Stimulated activated CD8-positive, alpha-beta memory T cell treated with anti-CD3 and anti-CD28 coated beads, Interleukin-7, amount 100 ng/mL, for 24 hours (primary cell): ENCODE results near the gene ATP10B.

Experiments used
- DNase-seq: peaks from one replicate; pipeline ENCODE4 v3.0.0-alpha.2; 2020; ENCODE audit warnings: low read depth

The ATP10B gene

GRCh38 chr5:160548949-160549645, 302.9 kb downstream of the ATP10B start:
- DNase-seq: no peak

GRCh38 chr5:160547872-160548271, 304.1 kb downstream of the ATP10B start:
- DNase-seq: no peak

GRCh38 chr5:160547061-160547460, 304.9 kb downstream of the ATP10B start:
- no peak for DNase-seq

GRCh38 chr5:160545832-160546231, 306.2 kb downstream of the ATP10B start:
- no peak for DNase-seq

GRCh38 chr5:160543395-160543794, 308.6 kb downstream of the ATP10B start:
- no peak for DNase-seq

GRCh38 chr5:160542840-160543239, 309.2 kb downstream of the ATP10B start:
- DNase-seq: no peak

GRCh38 chr5:160542281-160542680, 309.7 kb downstream of the ATP10B start:
- DNase-seq: no peak

- peak; percentile 22 for DNase-seq
Measured at GRCh38 chr5:160539431-160539830, 312.6 kb downstream of the ATP10B start.

- DNase-seq: no peak
Measured at GRCh38 chr5:160537940-160538339, 314.1 kb downstream of the ATP10B start.

- DNase-seq: no peak
Measured at GRCh38 chr5:160537116-160537515, 314.9 kb downstream of the ATP10B start.

- no peak for DNase-seq
Measured at GRCh38 chr5:160534914-160535313, 317.1 kb downstream of the ATP10B start.

GRCh38 chr5:160534125-160534524, 317.9 kb downstream of the ATP10B start:
- no peak for DNase-seq

- DNase-seq: no peak
Measured at GRCh38 chr5:160525471-160526261, 326.3 kb downstream of the ATP10B start.

GRCh38 chr5:160524827-160525226, 327.2 kb downstream of the ATP10B start:
- no peak for DNase-seq

GRCh38 chr5:160523502-160524163, 328.4 kb downstream of the ATP10B start:
- DNase-seq: no peak

GRCh38 chr5:160521392-160521663, 330.7 kb downstream of the ATP10B start:
- DNase-seq: no peak

GRCh38 chr5:160520609-160521391, 331.2 kb downstream of the ATP10B start:
- DNase-seq: no peak

- DNase-seq: no peak
Measured at GRCh38 chr5:160516696-160517530, 335.1 kb downstream of the ATP10B start.

- DNase-seq: no peak
Measured at GRCh38 chr5:160514866-160515265, 337.1 kb downstream of the ATP10B start.

- no peak for DNase-seq
Measured at GRCh38 chr5:160514191-160514590, 337.8 kb downstream of the ATP10B start.

GRCh38 chr5:160513485-160513884, 338.5 kb downstream of the ATP10B start:
- DNase-seq: no peak
